Gastrocnemius medialis (tissue), 4 donors: ENCODE data around the gene CUX1.

Experiments
- POLR2A ChIP-seq, 2 donors: fragments of 450-650 bp; IDR thresholded peaks; one replicate each; pipeline ENCODE4 v1.6.1; 2017; ENCODE audit warnings: antibody characterized with exemption in 2 of 2, mild to moderate bottlenecking in 2 of 2, moderate library complexity in 2 of 2
- TF ChIP-seq, protein P1 (sequence below), 5 experiments: fragments of 450-650 bp in 3 of 5; fragments of 200-600 bp in 2 of 5; sonication (generic) in 2 of 5; IDR thresholded peaks in 4 of 5; conservative IDR thresholded peaks in 1 of 5; 1 replicate in 4 of 5; 2 replicates in 1 of 5; pipeline ENCODE4 v1.5.1; 2016 to 2019; ENCODE audit warnings: antibody characterized with exemption in 5 of 5, mild to moderate bottlenecking in 3 of 5, moderate library complexity in 3 of 5

DNA sequence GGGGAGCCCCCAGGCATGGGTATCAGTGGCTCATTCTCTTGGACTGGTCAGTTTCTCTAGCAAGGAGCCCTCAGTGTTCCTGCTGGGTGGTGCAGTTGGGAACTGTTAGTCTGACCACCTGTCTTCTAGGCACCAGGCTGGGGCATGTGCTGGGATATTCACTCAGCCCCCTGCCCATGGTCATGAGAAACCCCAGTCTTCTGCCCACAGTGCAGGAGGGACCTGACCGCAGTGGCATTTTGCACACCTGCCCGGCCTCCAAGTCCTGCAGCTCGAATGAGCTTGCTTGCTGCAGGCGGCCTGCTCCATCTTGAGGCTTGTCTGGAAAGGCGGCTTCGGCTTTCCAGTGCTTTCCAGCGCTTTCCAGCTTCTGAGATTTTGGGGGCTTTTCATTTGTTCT, 36.3 kb downstream of the CUX1 start:
- TF ChIP-seq, protein P1, sequence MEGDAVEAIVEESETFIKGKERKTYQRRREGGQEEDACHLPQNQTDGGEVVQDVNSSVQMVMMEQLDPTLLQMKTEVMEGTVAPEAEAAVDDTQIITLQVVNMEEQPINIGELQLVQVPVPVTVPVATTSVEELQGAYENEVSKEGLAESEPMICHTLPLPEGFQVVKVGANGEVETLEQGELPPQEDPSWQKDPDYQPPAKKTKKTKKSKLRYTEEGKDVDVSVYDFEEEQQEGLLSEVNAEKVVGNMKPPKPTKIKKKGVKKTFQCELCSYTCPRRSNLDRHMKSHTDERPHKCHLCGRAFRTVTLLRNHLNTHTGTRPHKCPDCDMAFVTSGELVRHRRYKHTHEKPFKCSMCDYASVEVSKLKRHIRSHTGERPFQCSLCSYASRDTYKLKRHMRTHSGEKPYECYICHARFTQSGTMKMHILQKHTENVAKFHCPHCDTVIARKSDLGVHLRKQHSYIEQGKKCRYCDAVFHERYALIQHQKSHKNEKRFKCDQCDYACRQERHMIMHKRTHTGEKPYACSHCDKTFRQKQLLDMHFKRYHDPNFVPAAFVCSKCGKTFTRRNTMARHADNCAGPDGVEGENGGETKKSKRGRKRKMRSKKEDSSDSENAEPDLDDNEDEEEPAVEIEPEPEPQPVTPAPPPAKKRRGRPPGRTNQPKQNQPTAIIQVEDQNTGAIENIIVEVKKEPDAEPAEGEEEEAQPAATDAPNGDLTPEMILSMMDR (IDR thresholded peaks at IDR 0.05 in 4 of 5, conservative IDR thresholded peaks at IDR 0.05 in 1 of 5): no peak
- TF ChIP-seq POLR2A (IDR thresholded peaks at IDR 0.05): no peak
